ENCODE measurements around the gene TUFT1.

- TF ChIP-seq FOXM1 (IDR thresholded peaks at IDR 0.05; ENCODE audit: borderline replicate concordance) (no peak), BHLHE40 (IDR thresholded peaks at IDR 0.05; ENCODE audit: borderline replicate concordance) (no peak), TARDBP (IDR thresholded peaks at IDR 0.05) (no peak), HDGF (IDR thresholded peaks at IDR 0.05; ENCODE audit: borderline replicate concordance) (no peak), FOXA1 (IDR thresholded peaks at IDR 0.05) (no peak), ELF4 (IDR thresholded peaks at IDR 0.05) (no peak), SUZ12 (IDR thresholded peaks at IDR 0.05) (no peak), SP1 (IDR thresholded peaks at IDR 0.05) (no peak), NFRKB (IDR thresholded peaks at IDR 0.05) (no peak), ARNT (IDR thresholded peaks at IDR 0.05) (no peak)
Observed at GRCh38 chr1:151501474-151501873, 38.6 kb upstream of the TUFT1 start.
